Measurements from ENCODE around the gene IZUMO1.

The IZUMO1 gene

GRCh38 chr19:48711106-48711662, 35.5 kb downstream of the IZUMO1 start:
- no peak for TF ChIP-seq CTCF (IDR thresholded peaks at IDR 0.05; ENCODE audit: insufficient read depth, low read depth, low read length, missing control alignments)
- no peak for DNase-seq (ENCODE audit: low read depth)

GRCh38 chr19:48708471-48708870, 38.2 kb downstream of the IZUMO1 start:
- no peak for DNase-seq (ENCODE audit: low read depth)
- no peak for TF ChIP-seq CTCF (IDR thresholded peaks at IDR 0.05; ENCODE audit: insufficient read depth, low read depth, low read length, missing control alignments)
- no peak overlapping the region for H3K4me3 ChIP-seq (ENCODE audit: low read length)

More at GRCh38 chr19:48711106-48711662, 35.5 kb downstream of the IZUMO1 start:
- no peak overlapping the region for H3K4me3 ChIP-seq (ENCODE audit: low read length)

GRCh38 chr19:48705431-48705830, 41.3 kb downstream of the IZUMO1 start:
- H3K4me3 ChIP-seq (ENCODE audit: low read length) = no peak overlapping the region
- no peak for TF ChIP-seq CTCF (IDR thresholded peaks at IDR 0.05; ENCODE audit: insufficient read depth, low read depth, low read length, missing control alignments)
- DNase-seq (ENCODE audit: low read depth) = no peak

GRCh38 chr19:48703316-48703715, 43.4 kb downstream of the IZUMO1 start:
- H3K4me3 ChIP-seq (ENCODE audit: low read length) = no peak overlapping the region
- TF ChIP-seq CTCF (IDR thresholded peaks at IDR 0.05; ENCODE audit: insufficient read depth, low read depth, low read length, missing control alignments) = no peak
- no peak for DNase-seq (ENCODE audit: low read depth)

- no peak for DNase-seq (ENCODE audit: low read depth)
- H3K4me3 ChIP-seq (ENCODE audit: low read length) = no peak overlapping the region
- no peak for TF ChIP-seq CTCF (IDR thresholded peaks at IDR 0.05; ENCODE audit: insufficient read depth, low read depth, low read length, missing control alignments)
Observed at GRCh38 chr19:48702701-48703100, 44.0 kb downstream of the IZUMO1 start.

GRCh38 chr19:48698046-48698445, 48.7 kb downstream of the IZUMO1 start:
- no peak for TF ChIP-seq CTCF (IDR thresholded peaks at IDR 0.05; ENCODE audit: insufficient read depth, low read depth, low read length, missing control alignments)
- no peak overlapping the region for H3K4me3 ChIP-seq (ENCODE audit: low read length)

GRCh38 chr19:48696353-48697010, 50.2 kb downstream of the IZUMO1 start:
- peak; percentile 58 for DNase-seq (ENCODE audit: low read depth)
- peak overlapping the region; percentile 46 for H3K4me3 ChIP-seq (ENCODE audit: low read length)
- TF ChIP-seq CTCF (IDR thresholded peaks at IDR 0.05; ENCODE audit: insufficient read depth, low read depth, low read length, missing control alignments) = no peak

More at GRCh38 chr19:48698046-48698445, 48.7 kb downstream of the IZUMO1 start:
- peak; percentile 37 for DNase-seq (ENCODE audit: low read depth)

All from epithelial cell of esophagus (primary cell).